Fibroblast of lung (primary cell): Measurements from ENCODE around the gene FMNL3.

Source experiments
- EZH2 ChIP-seq: IDR thresholded peaks from 2 replicates; pipeline ENCODE4 v1.5.1; 2012; ENCODE audit warnings: low read length, control low read depth, mild to moderate bottlenecking; ENCODE audit errors: missing control alignments
- TF ChIP-seq, protein P1 (sequence below), 2 donors: IDR thresholded peaks in 1 of 2; conservative IDR thresholded peaks in 1 of 2; 1 replicate in 1 of 2; 2 replicates in 1 of 2; pipeline ENCODE4 v1.5.1; 2011 to 2012; ENCODE audit warnings: low read length in 2 of 2, control low read depth in 1 of 2, inconsistent platforms in 1 of 2, low read depth in 1 of 2, mild to moderate bottlenecking in 1 of 2

- TF ChIP-seq, protein P1, sequence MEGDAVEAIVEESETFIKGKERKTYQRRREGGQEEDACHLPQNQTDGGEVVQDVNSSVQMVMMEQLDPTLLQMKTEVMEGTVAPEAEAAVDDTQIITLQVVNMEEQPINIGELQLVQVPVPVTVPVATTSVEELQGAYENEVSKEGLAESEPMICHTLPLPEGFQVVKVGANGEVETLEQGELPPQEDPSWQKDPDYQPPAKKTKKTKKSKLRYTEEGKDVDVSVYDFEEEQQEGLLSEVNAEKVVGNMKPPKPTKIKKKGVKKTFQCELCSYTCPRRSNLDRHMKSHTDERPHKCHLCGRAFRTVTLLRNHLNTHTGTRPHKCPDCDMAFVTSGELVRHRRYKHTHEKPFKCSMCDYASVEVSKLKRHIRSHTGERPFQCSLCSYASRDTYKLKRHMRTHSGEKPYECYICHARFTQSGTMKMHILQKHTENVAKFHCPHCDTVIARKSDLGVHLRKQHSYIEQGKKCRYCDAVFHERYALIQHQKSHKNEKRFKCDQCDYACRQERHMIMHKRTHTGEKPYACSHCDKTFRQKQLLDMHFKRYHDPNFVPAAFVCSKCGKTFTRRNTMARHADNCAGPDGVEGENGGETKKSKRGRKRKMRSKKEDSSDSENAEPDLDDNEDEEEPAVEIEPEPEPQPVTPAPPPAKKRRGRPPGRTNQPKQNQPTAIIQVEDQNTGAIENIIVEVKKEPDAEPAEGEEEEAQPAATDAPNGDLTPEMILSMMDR (conservative IDR thresholded peaks at IDR 0.05 in 1 of 2, IDR thresholded peaks at IDR 0.05 in 1 of 2; ENCODE audit: low read depth in 1 of 2, low read length in 2 of 2): no peak
- no peak for TF ChIP-seq EZH2
These were observed 85.3 kb downstream of the FMNL3 start for GRCh38 chr12:49621651-49622500.
